CD8-positive, alpha-beta memory T cell (primary cell): ENCODE measurements around the gene THAP6. TPM values are rescaled to one million over a fixed set of nuclear protein-coding genes. Genes with fewer than 3 reads are reported as not detected.
"Not testable (repeated sequence)": the region's sequence is repeated elsewhere in the genome, so short reads cannot be mapped to it uniquely, and the experiment has no call there.

ENCODE experiments used
- CTCF ChIA-PET: fragments of 350-600 bp; sonication (Branson Sonifier 250); formaldehyde crosslinking; loops from one replicate; lab custom pipeline; 2021; ENCODE audit warnings: antibody characterized with exemption; lab: Charles Lee
- POLR2A ChIA-PET: fragments of 350-600 bp; sonication (Branson Sonifier 250); formaldehyde crosslinking; loops from one replicate; lab custom pipeline; 2021; ENCODE audit warnings: antibody characterized with exemption; lab: Charles Lee
- DNase-seq, 5 donors: peaks; one replicate each; pipeline versions ENCODE4 v3.0.0 to v3.0.0-alpha.2; 2020 to 2022; ENCODE audit warnings: mixed read lengths in 1 of 5
- H3K27ac ChIP-seq: one replicate; pipeline ENCODE4 v1.7.0; 2013; ENCODE audit warnings: low read depth, mild to moderate bottlenecking, low read length, moderate library complexity
- H3K27me3 ChIP-seq: 2 replicates; pipeline ENCODE4 v1.7.0; 2013; ENCODE audit warnings: low read length, mild to moderate bottlenecking; ENCODE audit not compliant: insufficient read depth, poor library complexity, severe bottlenecking
- H3K36me3 ChIP-seq: 2 replicates; pipeline ENCODE4 v1.7.0; 2013; ENCODE audit warnings: mild to moderate bottlenecking, low read length, moderate library complexity; ENCODE audit not compliant: insufficient read depth
- H3K4me1 ChIP-seq: 2 replicates; pipeline ENCODE4 v1.7.0; 2013; ENCODE audit warnings: mild to moderate bottlenecking, low read length, moderate library complexity; ENCODE audit not compliant: insufficient read depth
- H3K4me3 ChIP-seq: 2 replicates; pipeline ENCODE4 v1.7.0; 2013; ENCODE audit warnings: mild to moderate bottlenecking, low read length
- H3K9me3 ChIP-seq: 2 replicates; pipeline ENCODE4 v1.7.0; 2013; ENCODE audit warnings: mild to moderate bottlenecking, low read length
- H3K27ac Mint-ChIP-seq, 8 donors: one replicate each; pipeline ENCODE4 v1.8.0; 2020 to 2021; ENCODE audit warnings: mixed read lengths in 8 of 8, mild to moderate bottlenecking in 6 of 8, inconsistent platforms in 3 of 8, moderate library complexity in 3 of 8
- H3K27me3 Mint-ChIP-seq, 2 donors: one replicate each; pipeline ENCODE4 v1.8.0; 2020 to 2021; ENCODE audit warnings: mixed read lengths in 2 of 2, mild to moderate bottlenecking in 1 of 2, moderate library complexity in 1 of 2
- H3K36me3 Mint-ChIP-seq, 3 donors: one replicate each; pipeline ENCODE4 v1.8.0; 2020 to 2021; ENCODE audit warnings: mixed read lengths in 3 of 3, inconsistent platforms in 1 of 3, mild to moderate bottlenecking in 1 of 3
- H3K4me1 Mint-ChIP-seq, 3 donors: one replicate each; pipeline ENCODE4 v1.8.0; 2020 to 2021; ENCODE audit warnings: mixed read lengths in 3 of 3, inconsistent platforms in 1 of 3, mild to moderate bottlenecking in 1 of 3
- H3K4me3 Mint-ChIP-seq, 7 donors: one replicate each; pipeline ENCODE4 v1.8.0; 2020 to 2021; ENCODE audit warnings: mixed read lengths in 7 of 7, mild to moderate bottlenecking in 6 of 7, moderate library complexity in 4 of 7, inconsistent platforms in 2 of 7
- H3K9me3 Mint-ChIP-seq, 5 donors: one replicate each; pipeline ENCODE4 v1.8.0; 2020 to 2022; ENCODE audit warnings: mixed read lengths in 5 of 5, mild to moderate bottlenecking in 3 of 5, moderate library complexity in 2 of 5, inconsistent platforms in 1 of 5
- polyA plus RNA-seq: library from polyadenylated mRNA; unstranded; fragments of 300-500 nt; fragmentation: Illumina TruSeq; gene quantifications from one replicate; pipeline ENCODE4 v1.2.3, GENCODE V29; 2021
- total RNA-seq, 2 experiments: library from RNA; stranded (reverse); gene quantifications; one replicate each; pipeline ENCODE4 v1.2.3, GENCODE V29; 2021

THAP6 gene
- total and polyA plus RNA-seq, 3 experiments from 2014 or later = 13.8 to 23.2 (median 22.7) TPM

GRCh38 chr4:75511841-75512240 is 2.4 kb upstream of the THAP6 start:
- Histone ChIP-seq H3K36me3 (no peaks in the 10 kb centered on the region), H3K27me3 (no peaks in the 10 kb centered on the region), H3K4me3 (peak overlapping the region; percentile 27), H3K9me3 (no peaks in the 10 kb centered on the region), H3K4me1 (peaks cover 59% of the 10 kb centered on the region), H3K27ac (peak overlapping the region; percentile 29)
- ChIA-PET CTCF (no interaction called here), POLR2A (interaction anchor here (1.2 kb wide), 1 partner anchor 160 kb away, joined by 3 read pairs; no protein-coding TSS in a partner anchor)
- DNase-seq = no peak
- H3K4me3 Mint-ChIP-seq = no peak overlapping the region
- H3K36me3 Mint-ChIP-seq = peaks cover 0 to 42% (median 5%) of the 10 kb centered on the region in 3 donors
- peaks cover 0 to 1% of the 10 kb centered on the region in 2 donors for H3K27me3 Mint-ChIP-seq
- H3K4me1 Mint-ChIP-seq = peaks cover 32 to 50% (median 38%) of the 10 kb centered on the region in 3 donors
- no peak overlapping the region for H3K27ac Mint-ChIP-seq
- no peaks in the 10 kb centered on the region for H3K9me3 Mint-ChIP-seq

GRCh38 chr4:75512386-75513211 is 1.7 kb upstream of the THAP6 start:
- peak overlapping the region; percentile 91 for H3K27ac ChIP-seq
- H3K27me3 Mint-ChIP-seq = peaks cover 0 to 1% of the 10 kb centered on the region in 2 donors
- no peaks in the 10 kb centered on the region for H3K27me3 ChIP-seq
- POLR2A ChIA-PET = no interaction called here
- H3K27ac Mint-ChIP-seq = peak overlapping the region in 2 of 8 donors; percentile 98 to 100
- CTCF ChIA-PET = no interaction called here
- H3K4me1 Mint-ChIP-seq = peaks cover 29 to 50% (median 36%) of the 10 kb centered on the region in 3 donors
- no peak overlapping the region for H3K4me3 Mint-ChIP-seq
- no peaks in the 10 kb centered on the region for H3K9me3 ChIP-seq
- peak in 1 of 5 donors; percentile 3 for DNase-seq
- no peaks in the 10 kb centered on the region for H3K9me3 Mint-ChIP-seq
- H3K4me1 ChIP-seq = peaks cover 58% of the 10 kb centered on the region
- H3K36me3 Mint-ChIP-seq = peaks cover 0 to 40% (median 8%) of the 10 kb centered on the region in 3 donors
- H3K4me3 ChIP-seq = peak overlapping the region; percentile 92
- peaks cover 6% of the 10 kb centered on the region for H3K36me3 ChIP-seq

GRCh38 chr4:75513526-75514130 is 645 bp upstream of the THAP6 start:
- Histone ChIP-seq H3K27ac (peak overlapping the region; percentile 91), H3K36me3 (peaks cover 11% of the 10 kb centered on the region), H3K4me1 (peaks cover 62% of the 10 kb centered on the region), H3K27me3 (no peaks in the 10 kb centered on the region), H3K9me3 (no peaks in the 10 kb centered on the region), H3K4me3 (peak overlapping the region; percentile 92)
- Mint-ChIP-seq H3K4me1 (peaks cover 36 to 51% (median 42%) of the 10 kb centered on the region in 3 donors), H3K4me3 (no peak overlapping the region), H3K27me3 (peaks cover 0 to 1% of the 10 kb centered on the region in 2 donors), H3K27ac (peak overlapping the region in 2 of 8 donors; percentile 98 to 100), H3K9me3 (no peaks in the 10 kb centered on the region), H3K36me3 (peaks cover 5 to 45% (median 13%) of the 10 kb centered on the region in 3 donors)
- CTCF ChIA-PET = interaction anchor here (0.8 to 3.0 kb wide), 6 partner anchors 8 to 635 kb away, joined by 3 to 10 read pairs (median 4); partner anchors contain the start of gene USO1
- DNase-seq = peak in 1 of 5 donors; percentile 5
- POLR2A ChIA-PET = interaction anchor here (1.1 to 3.4 kb wide), 3 partner anchors 210 to 427 kb away, joined by 3 to 15 read pairs (median 12); partner anchors contain the start of genes NAAA and USO1

GRCh38 chr4:75514949-75515612 is 808 bp downstream of the THAP6 start:
- Histone ChIP-seq H3K27me3 (no peaks in the 10 kb centered on the region), H3K9me3 (no peaks in the 10 kb centered on the region), H3K4me3 (peak overlapping the region; percentile 92), H3K27ac (peak overlapping the region; percentile 91), H3K36me3 (peaks cover 11% of the 10 kb centered on the region), H3K4me1 (peaks cover 67% of the 10 kb centered on the region)
- Mint-ChIP-seq H3K27ac (peak overlapping the region in 2 of 8 donors; percentile 98 to 100), H3K9me3 (no peaks in the 10 kb centered on the region), H3K4me1 (peaks cover 45 to 53% (median 46%) of the 10 kb centered on the region in 3 donors), H3K4me3 (no peak overlapping the region), H3K36me3 (peaks cover 10 to 46% (median 16%) of the 10 kb centered on the region in 3 donors), H3K27me3 (peaks cover 0 to 1% of the 10 kb centered on the region in 2 donors)
- peak in 1 of 5 donors; percentile 28 for DNase-seq
- ChIA-PET CTCF (interaction anchor here (1.1 to 3.0 kb wide), 5 partner anchors 10 to 476 kb away, joined by 3 to 10 read pairs (median 5); partner anchors contain the start of genes ODAPH, SDAD1 and USO1), POLR2A (interaction anchor here (2.2 to 3.4 kb wide), 2 partner anchors 209 to 426 kb away, joined by 12 to 15 read pairs; partner anchors contain the start of genes NAAA and USO1)

GRCh38 chr4:75516144-75516543 is 1.9 kb downstream of the THAP6 start:
- peaks cover 11% of the 10 kb centered on the region for H3K36me3 ChIP-seq
- peaks cover 43 to 64% (median 56%) of the 10 kb centered on the region in 3 donors for H3K4me1 Mint-ChIP-seq
- H3K4me3 Mint-ChIP-seq = no peak overlapping the region
- peak overlapping the region in 3 of 8 donors; percentile 10 to 100 (median 98) for H3K27ac Mint-ChIP-seq
- DNase-seq = no peak
- H3K9me3 ChIP-seq = no peaks in the 10 kb centered on the region
- no peak overlapping the region for H3K27ac ChIP-seq
- H3K27me3 ChIP-seq = no peaks in the 10 kb centered on the region
- peaks cover 61% of the 10 kb centered on the region for H3K4me1 ChIP-seq
- H3K9me3 Mint-ChIP-seq = no peaks in the 10 kb centered on the region
- H3K36me3 Mint-ChIP-seq = peaks cover 16 to 55% (median 20%) of the 10 kb centered on the region in 3 donors
- peaks cover 0 to 1% of the 10 kb centered on the region in 2 donors for H3K27me3 Mint-ChIP-seq
- POLR2A ChIA-PET = interaction anchor here (3.4 kb wide), 1 partner anchor 425 kb away, joined by 15 read pairs; the partner anchor contains the start of gene NAAA
- CTCF ChIA-PET = interaction anchor here (2.1 to 3.0 kb wide), 2 partner anchors 156 to 475 kb away, joined by 5 to 7 read pairs; partner anchors contain the start of gene SDAD1
- H3K4me3 ChIP-seq = no peak overlapping the region

GRCh38 chr4:75519452-75519851 is 5.2 kb downstream of the THAP6 start:
- Mint-ChIP-seq H3K27ac (peak overlapping the region in 1 of 8 donors; percentile 26), H3K36me3 (peaks cover 27 to 73% (median 27%) of the 10 kb centered on the region in 3 donors), H3K4me1 (peaks cover 50 to 82% (median 78%) of the 10 kb centered on the region in 3 donors), H3K4me3 (peak overlapping the region in 1 of 7 donors; percentile 29)
- CTCF ChIA-PET, H3K4me3 ChIP-seq, H3K27me3 Mint-ChIP-seq, H3K9me3 Mint-ChIP-seq, DNase-seq, H3K27me3 ChIP-seq, H3K27ac ChIP-seq, H3K9me3 ChIP-seq: not testable (repeated sequence)
- Histone ChIP-seq H3K4me1 (peaks cover 36% of the 10 kb centered on the region), H3K36me3 (peaks cover 18% of the 10 kb centered on the region)
- POLR2A ChIA-PET = interaction anchor here (0.7 kb wide), 1 partner anchor 167 kb away, joined by 3 read pairs; no protein-coding TSS in a partner anchor

GRCh38 chr4:75525086-75525485 is 10.8 kb downstream of the THAP6 start:
- no peaks in the 10 kb centered on the region for H3K9me3 ChIP-seq
- peaks cover 4% of the 10 kb centered on the region for H3K4me1 ChIP-seq
- POLR2A ChIA-PET = no interaction called here
- Mint-ChIP-seq H3K36me3 (peaks cover 30 to 83% (median 38%) of the 10 kb centered on the region in 3 donors), H3K9me3 (no peaks in the 10 kb centered on the region), H3K27ac (peak overlapping the region in 1 of 8 donors; percentile 45), H3K4me1 (peaks cover 22 to 50% (median 47%) of the 10 kb centered on the region in 3 donors), H3K27me3 (no peaks in the 10 kb centered on the region), H3K4me3 (no peak overlapping the region)
- H3K36me3 ChIP-seq = peaks cover 18% of the 10 kb centered on the region
- no peak for DNase-seq
- no peaks in the 10 kb centered on the region for H3K27me3 ChIP-seq
- no peak overlapping the region for H3K4me3 ChIP-seq
- H3K27ac ChIP-seq = no peak overlapping the region
- CTCF ChIA-PET = no interaction called here
